GM21390 (cell line): ENCODE data around the gene MYBPC3.
"Not testable (repeated sequence)": the region's sequence is repeated elsewhere in the genome, so short reads cannot be mapped to it uniquely, and the experiment has no call there.

Experiments used
- ATAC-seq: cut with Tn5 transposase; IDR thresholded peaks from one replicate; pipeline ENCODE4 v1.9.1; 2021; ENCODE audit not compliant: unreplicated experiment

MYBPC3 gene

GRCh38 chr11:47324520-47324919 lies 28.0 kb downstream of the MYBPC3 start:
- ATAC-seq: no peak

DNA sequence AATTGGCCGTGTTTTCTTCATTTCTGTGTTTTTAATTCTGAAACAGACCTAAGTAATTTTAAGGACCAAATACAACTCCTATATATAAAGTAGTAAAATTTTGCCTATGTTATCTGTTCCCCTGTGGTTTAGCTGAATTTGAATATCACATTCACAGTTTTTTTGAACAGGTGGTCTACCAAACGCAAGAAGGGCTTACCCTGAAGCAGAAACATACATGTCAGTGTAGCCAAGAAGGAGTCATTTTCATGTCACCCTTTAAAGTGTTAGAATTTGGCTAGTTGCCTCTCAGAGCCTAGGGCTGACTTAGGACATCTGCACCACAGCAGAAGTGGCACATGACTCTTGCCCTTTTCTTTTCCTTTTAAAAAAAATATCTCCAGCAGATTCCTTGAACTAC lies 34.3 kb downstream of the MYBPC3 start:
- no peak for ATAC-seq

DNA sequence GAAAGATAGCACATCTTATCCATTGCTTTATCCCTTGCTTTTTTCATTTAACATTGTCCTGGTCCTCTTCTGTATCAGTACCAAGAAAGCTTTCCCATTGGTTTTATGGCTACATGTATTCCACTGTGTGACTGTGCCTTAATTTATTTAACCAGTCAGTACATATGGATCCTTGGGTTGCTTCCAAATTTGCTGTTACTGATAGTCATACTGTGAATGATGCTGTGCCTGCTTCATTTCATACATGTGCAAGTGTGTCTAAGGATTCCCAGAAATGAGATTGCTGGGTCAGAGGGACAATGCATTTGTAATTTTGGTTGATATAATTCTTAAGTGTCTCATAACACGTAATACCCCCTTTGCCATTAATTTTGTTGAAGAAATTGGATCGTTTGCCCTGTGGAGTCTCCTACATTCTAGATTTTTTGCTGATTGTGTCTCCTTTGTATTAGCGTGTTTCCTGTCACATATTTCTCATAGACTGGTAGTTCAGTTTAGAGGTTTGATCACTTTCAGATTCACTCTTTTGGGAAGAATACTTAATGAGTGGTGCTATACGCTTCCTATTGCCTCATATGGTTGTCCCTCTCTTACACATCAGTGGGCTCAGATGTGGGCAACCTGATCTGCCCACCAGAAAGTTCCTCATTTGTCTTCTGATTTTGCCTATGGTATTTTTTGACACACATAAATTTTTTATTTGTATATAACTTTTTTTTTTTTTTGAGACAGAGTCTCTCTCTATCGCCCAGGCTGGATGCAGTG lies 35.3 kb downstream of the MYBPC3 start:
- peak; percentile 80 for ATAC-seq

DNA sequence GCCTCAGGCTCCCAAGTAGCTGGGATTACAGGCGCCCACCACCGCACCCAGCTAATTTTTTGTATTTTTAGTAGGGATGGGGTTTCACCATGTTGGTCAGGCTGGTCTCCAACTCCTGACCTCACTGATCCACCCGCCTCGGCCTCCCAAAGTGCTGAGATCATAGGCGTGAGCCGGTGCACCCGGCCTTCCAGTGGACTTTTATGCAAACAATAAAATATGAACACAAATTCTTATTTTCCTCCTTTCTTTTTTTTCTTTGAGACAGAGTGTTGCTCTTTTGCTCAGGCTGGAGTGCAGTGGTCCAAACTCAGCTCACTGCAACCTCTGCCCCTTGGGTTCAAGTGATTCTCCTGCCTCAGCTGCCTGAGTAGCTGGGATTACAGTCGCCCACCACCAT lies 36.0 kb downstream of the MYBPC3 start:
- ATAC-seq: not testable (repeated sequence)

- ATAC-seq: no peak
These were observed 37.5 kb downstream of the MYBPC3 start for GRCh38 chr11:47314992-47315391.

GRCh38 chr11:47308050-47308823 lies 44.3 kb downstream of the MYBPC3 start:
- no peak for ATAC-seq

DNA sequence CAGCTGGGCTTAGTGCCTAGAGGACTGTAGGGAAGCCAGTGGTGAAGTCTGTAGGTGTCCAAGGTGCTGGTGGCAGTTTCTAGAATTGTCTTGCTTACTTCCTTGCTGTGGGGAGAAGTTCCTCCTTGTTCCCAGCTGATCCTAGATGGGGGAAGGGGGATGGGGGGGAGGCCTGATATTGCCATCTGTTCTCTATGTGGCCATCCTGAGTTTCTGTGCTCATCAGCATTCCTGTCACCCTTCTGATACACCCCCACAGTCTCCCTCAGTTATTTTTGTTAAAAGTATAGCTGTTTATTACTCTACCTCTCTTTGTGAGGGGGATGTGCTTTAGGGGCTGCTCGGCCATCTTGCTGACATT lies 46.0 kb downstream of the MYBPC3 start:
- ATAC-seq: no peak

DNA sequence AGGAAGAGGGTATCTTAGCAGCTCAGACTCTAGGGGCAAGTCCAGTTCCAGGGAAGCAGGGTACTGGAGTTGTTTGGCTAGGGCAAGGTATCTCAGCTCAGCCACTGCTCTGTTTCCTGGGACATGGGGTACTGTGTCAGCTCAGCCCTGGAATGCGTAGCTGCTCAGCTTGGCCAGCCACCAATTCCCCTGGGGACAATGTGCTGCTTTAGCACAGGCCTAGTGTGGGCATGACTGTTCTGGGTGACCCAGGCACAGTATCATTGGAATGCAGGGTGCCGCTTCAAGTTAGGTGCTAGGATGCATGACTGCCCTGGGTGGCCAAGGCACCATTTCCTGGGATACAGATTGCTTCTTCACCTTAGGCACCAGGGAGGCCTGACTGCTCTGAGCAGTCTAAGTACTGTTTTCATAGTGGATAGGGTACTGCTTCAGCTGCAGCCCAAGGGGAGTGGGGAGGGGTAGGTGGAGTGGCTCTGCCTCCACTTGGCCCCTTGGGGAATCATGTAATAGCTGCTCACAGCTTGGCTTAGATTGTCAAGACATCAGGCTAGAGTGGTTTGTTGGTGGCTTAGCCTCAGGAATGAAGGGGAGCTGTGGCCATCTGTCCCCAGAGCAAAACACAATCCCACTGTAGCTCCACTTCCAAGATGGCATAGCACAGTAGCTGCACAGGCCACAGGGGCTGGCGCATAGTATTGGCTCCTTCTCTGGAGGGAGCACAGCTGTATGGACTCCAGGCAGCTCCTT lies 46.6 kb downstream of the MYBPC3 start:
- ATAC-seq: no peak

GRCh38 chr11:47302853-47303252 lies 49.6 kb downstream of the MYBPC3 start:
- ATAC-seq: no peak

DNA sequence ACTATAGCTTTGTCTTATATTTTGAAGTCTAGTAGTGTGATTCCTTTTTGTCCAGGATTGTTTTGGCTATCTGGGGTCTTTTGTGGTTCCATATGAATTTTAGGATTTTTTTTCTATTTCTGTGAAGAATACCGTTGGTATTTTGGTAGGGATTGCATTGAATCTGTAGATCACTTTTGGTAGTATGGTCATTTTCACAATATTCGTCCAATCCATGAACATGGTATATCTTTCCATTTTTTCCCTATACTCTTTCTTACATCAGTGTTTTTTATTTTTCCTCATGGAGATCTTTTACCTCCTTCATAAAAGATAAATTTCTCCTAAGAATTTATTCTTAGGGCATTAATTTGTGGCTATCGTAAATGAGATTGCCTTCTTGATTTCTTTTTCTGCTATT lies 53.4 kb downstream of the MYBPC3 start:
- ATAC-seq: no peak

DNA sequence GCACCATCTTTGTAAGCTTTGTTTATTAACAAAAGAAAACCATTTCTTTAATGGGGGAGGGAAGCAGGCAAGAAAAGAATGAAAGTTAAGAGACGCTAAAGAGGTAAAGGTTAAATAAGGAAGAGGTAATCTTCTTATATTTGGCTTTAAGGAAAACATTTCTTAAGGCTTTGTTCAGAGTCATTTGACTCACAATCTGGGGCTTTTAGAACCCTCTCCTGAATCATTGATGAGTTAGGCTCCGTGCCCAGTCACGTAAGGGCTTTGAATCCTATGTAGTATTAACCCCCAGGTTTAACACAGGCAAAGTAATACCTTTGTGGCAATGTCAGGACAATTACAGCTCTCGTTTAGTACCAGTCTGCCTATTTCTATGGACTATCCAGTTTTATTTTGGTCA lies 56.5 kb downstream of the MYBPC3 start:
- no peak for ATAC-seq

GRCh38 chr11:47295385-47295784 lies 57.1 kb downstream of the MYBPC3 start:
- no peak for ATAC-seq

DNA sequence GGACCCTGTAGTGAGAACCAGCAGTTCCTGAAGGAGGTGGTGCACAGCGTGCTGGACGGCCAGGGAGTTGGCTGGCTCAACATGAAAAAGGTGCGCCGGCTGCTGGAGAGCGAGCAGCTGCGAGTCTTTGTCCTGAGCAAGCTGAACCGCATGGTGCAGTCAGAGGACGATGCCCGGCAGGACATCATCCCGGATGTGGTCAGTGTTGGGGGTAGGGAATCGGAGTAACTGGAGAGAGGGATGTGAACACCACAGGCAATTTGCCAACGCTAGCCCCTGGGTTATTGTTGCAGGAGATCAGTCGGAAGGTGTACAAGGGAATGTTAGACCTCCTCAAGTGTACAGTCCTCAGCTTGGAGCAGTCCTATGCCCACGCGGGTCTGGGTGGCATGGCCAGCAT lies 62.6 kb downstream of the MYBPC3 start:
- ATAC-seq: no peak

DNA sequence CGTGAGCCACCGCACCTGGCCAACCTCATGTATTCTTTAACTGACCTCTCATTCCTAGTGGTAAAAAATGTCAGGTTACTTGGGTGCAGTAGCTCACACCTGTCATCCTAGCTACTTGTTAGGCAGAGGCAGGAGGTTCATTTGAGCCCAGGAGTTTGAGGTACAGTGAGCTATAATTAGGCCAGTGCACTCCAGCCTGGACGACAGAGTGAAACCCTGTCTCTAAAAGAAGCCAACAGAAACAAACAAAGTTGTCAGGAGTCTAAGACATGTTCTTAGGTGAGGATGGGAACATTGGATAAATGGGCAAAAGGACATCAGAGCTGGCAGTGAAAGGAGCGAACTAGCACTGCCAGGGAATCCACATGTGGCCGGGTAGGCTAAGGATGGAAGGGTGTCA lies 64.4 kb downstream of the MYBPC3 start:
- ATAC-seq: no peak

DNA sequence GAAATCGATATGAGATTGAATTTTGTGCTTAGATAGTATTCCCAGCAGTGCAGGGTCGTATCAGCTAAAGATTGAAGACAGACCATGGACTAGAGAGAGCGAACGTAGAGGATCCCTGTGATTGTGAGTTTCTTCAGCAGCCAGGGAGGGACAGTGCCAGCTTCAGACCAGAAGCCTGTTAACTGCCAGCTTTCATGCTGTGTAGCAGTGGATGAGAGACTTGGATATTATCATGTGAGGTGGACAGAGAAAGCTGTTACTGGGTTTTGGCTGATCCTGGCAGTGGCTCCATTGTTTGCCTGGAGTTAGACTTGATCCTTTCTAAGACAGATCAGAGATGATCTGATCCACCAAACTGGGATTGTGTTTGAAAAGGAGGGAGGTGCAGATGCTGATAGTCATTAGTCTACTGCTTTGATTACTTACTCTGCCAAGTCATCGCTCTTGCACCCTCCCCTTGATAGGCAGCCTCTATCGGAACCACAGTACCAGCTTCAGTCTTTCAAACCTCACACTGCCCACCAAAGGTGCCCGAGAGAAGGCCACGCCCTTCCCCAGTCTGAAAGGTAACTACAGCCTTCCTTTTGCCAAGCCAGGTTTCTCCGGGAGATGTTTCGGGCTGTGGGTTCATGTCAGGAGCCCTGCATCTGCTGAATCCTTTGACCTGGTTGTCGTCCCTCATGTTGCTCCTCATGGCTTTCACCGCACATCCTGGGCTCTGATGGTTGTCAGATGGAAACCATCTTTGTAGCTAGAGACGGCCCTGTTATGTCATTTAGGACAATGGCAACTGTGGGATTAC lies 66.3 kb downstream of the MYBPC3 start:
- ATAC-seq: no peak

DNA sequence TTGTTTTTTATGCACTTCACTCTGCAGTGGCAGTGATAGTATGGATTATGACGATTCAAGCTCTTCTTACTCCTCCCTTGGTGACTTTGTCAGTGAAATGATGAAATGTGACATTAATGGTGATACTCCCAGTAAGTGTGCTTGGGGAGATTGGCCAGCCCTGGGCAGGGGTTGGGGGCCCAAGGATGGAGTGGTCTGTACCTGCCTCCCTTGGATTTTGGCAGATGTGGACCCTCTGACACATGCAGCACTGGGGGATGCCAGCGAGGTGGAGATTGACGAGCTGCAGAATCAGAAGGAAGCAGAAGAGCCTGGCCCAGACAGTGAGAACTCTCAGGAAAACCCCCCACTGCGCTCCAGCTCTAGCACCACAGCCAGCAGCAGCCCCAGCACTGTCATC lies 68.4 kb downstream of the MYBPC3 start:
- no peak for ATAC-seq

- no peak for ATAC-seq
These were observed 70.0 kb downstream of the MYBPC3 start for GRCh38 chr11:47282462-47282861.
